ENCODE data around the gene PLRG1. TPM values are rescaled to one million over a fixed set of nuclear protein-coding genes. Genes with fewer than 3 reads are reported as not detected.

Gene PLRG1
- total and polyA plus RNA-seq, 2 of the 8 experiments (the other 6 are each of a cell fraction or from before 2014, with no cell fraction given): 63.5 to 108 TPM

- ChIA-PET POLR2A (ENCODE audit: partially characterized antibody) (no interaction called here), CTCF (ENCODE audit: partially characterized antibody) (interaction anchor here (0.6 kb wide), 1 partner anchor 1558 kb away, joined by 3 read pairs; no protein-coding TSS in a partner anchor)
- Histone ChIP-seq H3K9me3 (ENCODE audit: insufficient read depth in 2 of 2, low read depth in 1 of 2, low read length in 1 of 2) (no peaks in the 10 kb centered on the region), H3K4me3 (ENCODE audit: extremely low read depth in 1 of 4, insufficient read depth in 2 of 4, low read depth in 3 of 4, low read length in 4 of 4) (no peak overlapping the region), H3K4me2 (ENCODE audit: insufficient read depth in 1 of 2, low read depth in 2 of 2, low read length in 2 of 2) (no peak overlapping the region), H3K23me2 (ENCODE audit: low read depth, low read length) (no peaks in the 10 kb centered on the region), H3K36me3 (ENCODE audit: control insufficient read depth in 2 of 4, insufficient read depth in 4 of 4, low read length in 3 of 4) (no peaks in the 10 kb centered on the region), H3K27ac (ENCODE audit: low read depth, low read length) (no peak overlapping the region), H3K4ac (replicated peaks; ENCODE audit: insufficient read length, low read depth, low read length) (no peak overlapping the region), H4K91ac (replicated peaks; ENCODE audit: insufficient read length, low read length) (no peak overlapping the region), H2BK120ac (replicated peaks; ENCODE audit: low read depth, low read length) (no peak overlapping the region), H3K18ac (ENCODE audit: extremely low read depth, low read length) (no peak overlapping the region), H3K27me3 (replicated peaks in 1 of 4; ENCODE audit: control insufficient read depth in 3 of 4, extremely low read depth in 1 of 4, insufficient read depth in 3 of 4, low read length in 3 of 4) (no peaks in the 10 kb centered on the region), H2BK20ac (ENCODE audit: low read length) (no peak overlapping the region), H3K23ac (ENCODE audit: insufficient read length) (no peak overlapping the region), H3K56ac (replicated peaks; ENCODE audit: insufficient read length, low read depth, low read length) (no peak overlapping the region), H4K8ac (ENCODE audit: extremely low read depth, insufficient read depth, low read length) (no peak overlapping the region), H4K20me1 (replicated peaks in 1 of 2; ENCODE audit: control insufficient read depth in 1 of 2, insufficient read depth in 2 of 2, low read length in 2 of 2) (no peaks in the 10 kb centered on the region), H2AFZ (ENCODE audit: low read length) (no peak overlapping the region), H3K14ac (ENCODE audit: insufficient read length) (no peak overlapping the region), H2BK12ac (ENCODE audit: low read depth, low read length) (no peak overlapping the region), H4K5ac (ENCODE audit: insufficient read length, low read depth, low read length) (no peak overlapping the region), H2BK5ac (ENCODE audit: low read depth, low read length) (no peak overlapping the region), H3K79me1 (ENCODE audit: low read depth, low read length) (no peaks in the 10 kb centered on the region), H3K79me2 (ENCODE audit: control insufficient read depth in 1 of 2, insufficient read depth in 2 of 2, low read length in 2 of 2) (no peaks in the 10 kb centered on the region), H2AK5ac (ENCODE audit: low read depth, low read length) (no peak overlapping the region), H2BK15ac (ENCODE audit: low read length) (no peak overlapping the region), H3K9ac (replicated peaks in 1 of 4; ENCODE audit: extremely low read depth in 1 of 4, low read depth in 3 of 4, low read length in 3 of 4) (no peak overlapping the region), H3K4me1 (replicated peaks in 1 of 4; ENCODE audit: control insufficient read depth in 3 of 4, insufficient read depth in 4 of 4, low read length in 3 of 4) (no peaks in the 10 kb centered on the region)
- FAIRE-seq: no peak
- no peak for DNase-seq (ENCODE audit: low read depth in 1 of 2, low spot score in 2 of 2)
- TF ChIP-seq EGR1 (IDR thresholded peaks at IDR 0.05; ENCODE audit: borderline replicate concordance, low read depth, low read length): no peak
- no peak for TF ChIP-seq MAX (IDR thresholded peaks at IDR 0.05)
- TF ChIP-seq TAF7 (optimal IDR thresholded peaks at IDR 0.05; ENCODE audit: borderline replicate concordance, low read depth, low read length): no peak
- TF ChIP-seq PHF8 (conservative IDR thresholded peaks at IDR 0.05; ENCODE audit: low read depth, low read length): no peak
- no peak for TF ChIP-seq SIN3A (conservative IDR thresholded peaks at IDR 0.05 in 1 of 2, IDR thresholded peaks at IDR 0.05 in 1 of 2; ENCODE audit: low read depth in 1 of 2, low read length in 2 of 2)
- TF ChIP-seq GABPA (IDR thresholded peaks at IDR 0.05; ENCODE audit: borderline replicate concordance, insufficient read depth, low read length): no peak
- TF ChIP-seq ATF2 (IDR thresholded peaks at IDR 0.05; ENCODE audit: low read length): no peak
- TF ChIP-seq, protein P1, sequence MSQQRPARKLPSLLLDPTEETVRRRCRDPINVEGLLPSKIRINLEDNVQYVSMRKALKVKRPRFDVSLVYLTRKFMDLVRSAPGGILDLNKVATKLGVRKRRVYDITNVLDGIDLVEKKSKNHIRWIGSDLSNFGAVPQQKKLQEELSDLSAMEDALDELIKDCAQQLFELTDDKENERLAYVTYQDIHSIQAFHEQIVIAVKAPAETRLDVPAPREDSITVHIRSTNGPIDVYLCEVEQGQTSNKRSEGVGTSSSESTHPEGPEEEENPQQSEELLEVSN (IDR thresholded peaks at IDR 0.05): no peak
- no peak for TF ChIP-seq HDAC6 (IDR thresholded peaks at IDR 0.05; ENCODE audit: low read depth, low read length)
- TF ChIP-seq SUZ12 (IDR thresholded peaks at IDR 0.05; ENCODE audit: low read length): no peak
- no peak for TF ChIP-seq NANOG (IDR thresholded peaks at IDR 0.05; ENCODE audit: insufficient read depth, low read depth, low read length, poor library complexity, severe bottlenecking)
- TF ChIP-seq BCL11A (IDR thresholded peaks at IDR 0.05; ENCODE audit: low read depth in 2 of 2, low read length in 2 of 2): no peak
These were observed 28.6 kb downstream of the PLRG1 start for GRCh38 chr4:154521607-154522006.

Measured in H1 (cell line).